ENCODE data around the gene RANBP10. TPM values are rescaled to one million over a fixed set of nuclear protein-coding genes. Genes with fewer than 3 reads are reported as not detected.

Gene RANBP10
- total and polyA plus RNA-seq, 2 donors (not counting 3 experiments of a cell fraction or from before 2014, with no cell fraction given), result 25.6 to 28.8 TPM

DNA sequence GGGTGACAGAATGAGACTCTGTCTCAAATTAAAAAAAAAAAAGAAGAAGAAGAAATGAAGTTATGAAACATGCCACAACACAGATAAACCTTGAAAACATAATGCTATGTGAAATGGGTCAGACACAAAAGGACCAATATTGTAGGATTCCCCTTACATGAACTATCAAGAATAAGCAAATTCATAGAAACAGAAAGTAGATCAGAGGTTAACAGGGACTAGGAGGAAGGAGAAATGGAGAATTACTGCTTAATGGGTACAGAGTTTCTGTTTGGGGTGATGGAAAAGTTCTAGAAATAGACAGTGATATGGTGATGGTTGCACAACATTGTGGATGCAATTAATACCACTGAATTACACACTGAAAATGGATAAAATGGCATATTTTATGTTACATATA, 16.3 kb downstream of the RANBP10 start:
- peaks cover 12% of the 10 kb centered on the region for H3K79me2 ChIP-seq (ENCODE audit: control insufficient read depth, insufficient read depth, low read length)
- intact Hi-C loops (cut with micrococcal nuclease) (no loop called here), dilution Hi-C loops (cut with MboI; ENCODE audit: extremely low pct_ligation_motif_present, low sequenced_read_pairs) (no loop called here)
- H3K27me3 ChIP-seq (ENCODE audit: control insufficient read depth in 2 of 2, insufficient read depth in 2 of 2, low read length in 2 of 2), result no peaks in the 10 kb centered on the region
- H4K20me1 ChIP-seq (replicated peaks; ENCODE audit: control insufficient read depth, extremely low read depth, insufficient read depth, low read length), result no peaks in the 10 kb centered on the region
- H2AFZ ChIP-seq (ENCODE audit: low read depth, low read length), result no peak overlapping the region
- no peaks in the 10 kb centered on the region for H3K9me3 ChIP-seq (replicated peaks; ENCODE audit: control insufficient read depth, insufficient read depth, low read length)
- H3K9ac ChIP-seq (replicated peaks; ENCODE audit: extremely low read depth, insufficient read depth, low read length), result no peak overlapping the region
- BruUV-seq (replicated peaks), result no TSS peak
- DNase-seq (ENCODE audit: low read depth, low spot score) (no peak), FAIRE-seq (no peak)
- no peaks in the 10 kb centered on the region for H3K9me1 ChIP-seq (replicated peaks; ENCODE audit: control insufficient read depth, extremely low read depth, insufficient read depth, low read length)
- POLR2A ChIA-PET, result no interaction called here
- CTCF ChIA-PET, result no interaction called here
- H3K4me2 ChIP-seq (ENCODE audit: insufficient read depth, low read length), result no peak overlapping the region
- H3K36me3 ChIP-seq (ENCODE audit: control insufficient read depth in 2 of 2, extremely low read depth in 1 of 2, insufficient read depth in 2 of 2, low read length in 2 of 2), result no peaks in the 10 kb centered on the region
- no peak overlapping the region for H3K4me3 ChIP-seq (replicated peaks in 1 of 3; ENCODE audit: insufficient read depth in 1 of 3, low read depth in 1 of 3, low read length in 3 of 3)
- TF ChIP-seq EZH2 (IDR thresholded peaks at IDR 0.05; ENCODE audit: borderline replicate concordance, low read depth, low read length, severe bottlenecking), result no peak
- no peaks in the 10 kb centered on the region for H3K4me1 ChIP-seq (ENCODE audit: control insufficient read depth, extremely low read depth, insufficient read depth, low read length)
- H3K27ac ChIP-seq (ENCODE audit: insufficient read depth, low read depth, low read length), result no peak overlapping the region

GRCh38 chr16:67786491-67786890, 19.9 kb downstream of the RANBP10 start:
- H4K20me1 ChIP-seq (replicated peaks; ENCODE audit: control insufficient read depth, extremely low read depth, insufficient read depth, low read length), result no peaks in the 10 kb centered on the region
- intact Hi-C loops (cut with micrococcal nuclease) (no loop called here), dilution Hi-C loops (cut with MboI; ENCODE audit: extremely low pct_ligation_motif_present, low sequenced_read_pairs) (no loop called here)
- FAIRE-seq (no peak), DNase-seq (ENCODE audit: low read depth, low spot score) (no peak)
- no TSS peak for BruUV-seq (replicated peaks)
- ChIA-PET CTCF (interaction anchor here (1.5 kb wide), 1 partner anchor 30 kb away, joined by 5 read pairs; no protein-coding TSS in a partner anchor), POLR2A (interaction anchor here (1.5 kb wide), 1 partner anchor 26 kb away, joined by 3 read pairs; no protein-coding TSS in a partner anchor)
- no peak overlapping the region for H2AFZ ChIP-seq (ENCODE audit: low read depth, low read length)
- H3K4me3 ChIP-seq (replicated peaks in 1 of 3; ENCODE audit: insufficient read depth in 1 of 3, low read depth in 1 of 3, low read length in 3 of 3), result no peak overlapping the region
- no peaks in the 10 kb centered on the region for H3K4me1 ChIP-seq (ENCODE audit: control insufficient read depth, extremely low read depth, insufficient read depth, low read length)
- peaks cover 11% of the 10 kb centered on the region for H3K79me2 ChIP-seq (ENCODE audit: control insufficient read depth, insufficient read depth, low read length)
- H3K9me3 ChIP-seq (replicated peaks; ENCODE audit: control insufficient read depth, insufficient read depth, low read length), result no peaks in the 10 kb centered on the region
- no peak overlapping the region for H3K27ac ChIP-seq (ENCODE audit: insufficient read depth, low read depth, low read length)
- no peaks in the 10 kb centered on the region for H3K27me3 ChIP-seq (ENCODE audit: control insufficient read depth in 2 of 2, insufficient read depth in 2 of 2, low read length in 2 of 2)
- TF ChIP-seq FOS (IDR thresholded peaks at IDR 0.05; ENCODE audit: borderline replicate concordance, insufficient read depth, low read length) (no peak), EZH2 (IDR thresholded peaks at IDR 0.05; ENCODE audit: borderline replicate concordance, low read depth, low read length, severe bottlenecking) (no peak), JUN (IDR thresholded peaks at IDR 0.05; ENCODE audit: borderline replicate concordance, insufficient read depth, insufficient read length, low read depth) (no peak)
- no peaks in the 10 kb centered on the region for H3K9me1 ChIP-seq (replicated peaks; ENCODE audit: control insufficient read depth, extremely low read depth, insufficient read depth, low read length)
- H3K9ac ChIP-seq (replicated peaks; ENCODE audit: extremely low read depth, insufficient read depth, low read length), result no peak overlapping the region
- H3K4me2 ChIP-seq (ENCODE audit: insufficient read depth, low read length), result no peak overlapping the region
- H3K36me3 ChIP-seq (ENCODE audit: control insufficient read depth in 2 of 2, extremely low read depth in 1 of 2, insufficient read depth in 2 of 2, low read length in 2 of 2), result no peaks in the 10 kb centered on the region

All from endothelial cell of umbilical vein (primary cell).